Measurements from ENCODE around the gene CLCN6. TPM values are rescaled to one million over a fixed set of nuclear protein-coding genes. Genes with fewer than 3 reads are reported as not detected.
A peak's percentile ranks its signal among the peaks of the same experiment; 100 is the strongest.

The CLCN6 gene
- total and polyA plus RNA-seq, 2 of the 13 experiments (the other 11 are each of a cell fraction or from before 2014, with no cell fraction given), result 14.9 to 19.3 TPM

- TF ChIP-seq ZBTB25 (CRISPR knock-in tag; IDR thresholded peaks at IDR 0.05) (peak; percentile 91; the same call in 1 of the 2 replicates), ZBTB37 (CRISPR knock-in tag; IDR thresholded peaks at IDR 0.05) (no peak), CC2D1A (CRISPR knock-in tag; IDR thresholded peaks at IDR 0.05) (no peak), ZSCAN29 (CRISPR knock-in tag; conservative IDR thresholded peaks at IDR 0.05) (no peak), GATAD1 (CRISPR knock-in tag; IDR thresholded peaks at IDR 0.05) (peak; percentile 96), ZBTB44 (CRISPR knock-in tag; IDR thresholded peaks at IDR 0.05) (0 out of 2 replicates have a peak, but pooled peaks have one; percentile 1), CBX1 (IDR thresholded peaks at IDR 0.05; ENCODE audit: low read depth) (peak; percentile 28), JARID2 (CRISPR knock-in tag; IDR thresholded peaks at IDR 0.05; ENCODE audit: insufficient replicate concordance) (peak; percentile 78), LCORL (IDR thresholded peaks at IDR 0.05) (no peak), LCORL (CRISPR knock-in tag; IDR thresholded peaks at IDR 0.05) (0 out of 2 replicates have a peak, but pooled peaks have one; percentile 54), MTA3 (CRISPR knock-in tag; IDR thresholded peaks at IDR 0.05) (0 out of 2 replicates have a peak, but pooled peaks have one; percentile 52), ZNF570 (CRISPR knock-in tag; IDR thresholded peaks at IDR 0.05; ENCODE audit: borderline replicate concordance) (no peak), ZNF614 (CRISPR knock-in tag; IDR thresholded peaks at IDR 0.05; ENCODE audit: borderline replicate concordance) (peak; percentile 23; the same call in 1 of the 2 replicates), HIVEP1 (CRISPR knock-in tag; IDR thresholded peaks at IDR 0.05) (peak; percentile 92), GPN1 (CRISPR knock-in tag; IDR thresholded peaks at IDR 0.05; ENCODE audit: borderline replicate concordance) (no peak), HMGXB4 (CRISPR knock-in tag; IDR thresholded peaks at IDR 0.05; ENCODE audit: borderline replicate concordance in 1 of 2, low read depth in 1 of 2) (peak; percentile 56 to 71; a peak in 3 of 4 replicates), HINFP (CRISPR knock-in tag; IDR thresholded peaks at IDR 0.05; ENCODE audit: low read depth) (peak; percentile 47; the same call in 1 of the 2 replicates)
Observed at GRCh38 chr1:11805422-11806306, at the start of gene CLCN6, which contains the start of gene MTHFR (continued).

Measured in HepG2 (cell line).